NT2/D1 (cell line): ENCODE results near the gene TPCN1.

Source experiments
- SUZ12 ChIP-seq: IDR thresholded peaks from 2 replicates; pipeline ENCODE4 v1.6.1; 2011; ENCODE audit not compliant: insufficient read length, insufficient read depth; ENCODE audit errors: extremely low read depth
- YY1 ChIP-seq: IDR thresholded peaks from 2 replicates; pipeline ENCODE4 v1.6.1; 2011; ENCODE audit not compliant: insufficient read length, insufficient read depth

GRCh38 chr12:113251404-113252070, 30.3 kb downstream of the TPCN1 start:
- TF ChIP-seq YY1 (no peak), SUZ12 (no peak)
